Colon (tissue), 2 donors: Measurements from ENCODE around the gene XRCC4.
A peak's percentile ranks its signal among the peaks of the same experiment; 100 is the strongest.
"Not testable (repeated sequence)": the region's sequence is repeated elsewhere in the genome, so short reads cannot be mapped to it uniquely, and the experiment has no call there.

Source experiments
- FAIRE-seq: peaks from 2 replicates; lab custom pipeline; 2012; peaks lifted over from hg19 to GRCh38; lab: Jason Lieb, UNC
- donor health status: control.
- donor health status: control.

XRCC4 gene

GRCh38 chr5:83179966-83180365 is 102.6 kb downstream of the XRCC4 start:
- no peak for FAIRE-seq

- no peak for FAIRE-seq
Observed at GRCh38 chr5:83184534-83184933, 107.2 kb downstream of the XRCC4 start.

GRCh38 chr5:83192947-83193346 is 115.6 kb downstream of the XRCC4 start:
- no peak for FAIRE-seq

DNA sequence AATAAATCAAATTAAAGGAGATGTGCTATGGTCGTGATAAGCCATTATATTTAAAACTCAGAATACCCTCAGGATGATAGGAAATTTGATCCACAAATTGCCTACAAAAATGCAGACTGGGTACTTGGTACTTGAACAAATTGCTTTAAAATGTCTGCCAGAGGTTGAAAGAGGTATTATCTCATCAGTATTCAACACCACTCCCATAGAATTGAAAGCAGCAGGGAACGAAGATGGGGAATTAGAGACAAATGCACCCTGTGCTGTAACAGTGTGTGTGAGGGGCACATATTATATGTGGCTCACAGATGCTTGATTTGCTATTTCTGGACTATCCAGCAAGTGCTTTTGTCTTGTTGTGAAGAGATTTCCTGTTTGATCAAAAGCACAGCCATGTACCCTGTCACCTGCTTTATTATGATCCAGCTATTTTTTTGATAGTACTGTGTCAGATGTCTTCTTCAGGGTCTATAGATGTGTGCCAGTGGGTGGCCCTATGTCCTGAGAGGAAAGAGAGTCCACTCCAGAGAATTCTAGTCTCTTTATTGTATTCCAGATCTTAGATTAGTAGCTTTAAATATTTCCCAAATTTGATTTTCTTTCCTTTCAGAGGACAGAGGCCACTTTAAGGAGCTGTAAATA is 120.1 kb downstream of the XRCC4 start:
- FAIRE-seq, result no peak

DNA sequence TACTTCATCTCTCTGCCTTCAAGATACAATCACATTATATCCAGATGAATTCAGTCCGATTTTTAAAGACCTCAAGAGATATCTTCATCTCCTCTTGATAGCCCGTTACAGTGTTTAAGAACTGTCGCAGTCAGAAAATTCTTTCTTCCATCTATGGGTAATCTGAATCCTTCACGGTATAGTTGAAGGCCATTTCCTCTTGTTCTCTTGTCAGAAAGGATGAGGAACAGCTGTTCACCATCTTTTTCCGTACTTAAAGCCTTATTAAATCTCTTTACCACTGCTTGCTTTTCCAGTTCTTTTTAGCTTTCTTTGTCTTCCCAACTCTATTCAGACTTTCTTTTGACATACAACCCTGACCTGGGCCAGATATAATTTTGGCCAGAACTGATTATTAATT is 121.8 kb downstream of the XRCC4 start:
- no peak for FAIRE-seq

DNA sequence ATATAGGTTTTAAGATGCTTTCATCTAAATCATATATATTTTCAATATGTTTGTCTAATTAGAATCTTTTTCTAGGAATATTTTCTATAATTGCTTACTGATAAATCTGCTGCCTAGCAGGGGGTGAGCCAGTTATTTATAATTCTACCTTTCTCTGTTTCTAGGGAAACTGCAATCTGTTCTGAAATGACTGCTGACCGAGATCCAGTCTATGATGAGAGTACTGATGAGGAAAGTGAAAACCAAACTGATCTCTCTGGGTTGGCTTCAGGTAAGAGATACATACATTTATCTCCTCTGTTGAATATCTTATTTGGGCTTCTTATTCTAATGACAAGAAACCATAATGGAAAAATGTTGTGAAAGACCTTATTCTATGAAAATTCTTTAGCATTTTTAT is 127.3 kb downstream of the XRCC4 start:
- FAIRE-seq, result no peak

DNA sequence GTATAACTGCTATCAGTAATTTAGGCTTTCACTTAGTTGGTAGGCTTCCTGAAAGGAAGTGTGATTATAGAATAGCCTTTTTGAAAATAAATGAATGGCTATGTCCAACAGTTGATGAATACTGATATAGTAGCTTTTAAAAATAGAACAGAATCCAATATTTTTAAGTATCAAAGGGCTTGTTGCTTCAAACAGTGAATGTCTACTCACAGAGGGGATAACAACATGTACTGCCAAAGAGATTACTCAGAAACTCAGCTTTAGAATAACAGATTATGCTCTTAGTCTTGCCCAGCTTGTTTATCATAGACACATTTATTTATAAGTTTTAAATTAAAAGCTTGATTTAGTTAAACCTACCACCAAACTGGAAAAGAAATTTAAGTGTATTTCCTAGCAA is 132.6 kb downstream of the XRCC4 start:
- no peak for FAIRE-seq

GRCh38 chr5:83219077-83219476 is 141.7 kb downstream of the XRCC4 start:
- FAIRE-seq, result no peak

GRCh38 chr5:83219495-83219894 is 142.1 kb downstream of the XRCC4 start:
- FAIRE-seq, result peak; percentile 45

- FAIRE-seq, result no peak
Observed at GRCh38 chr5:83220331-83220730, 143.0 kb downstream of the XRCC4 start.

- FAIRE-seq, result no peak
Observed at GRCh38 chr5:83222906-83223305, 145.6 kb downstream of the XRCC4 start.

DNA sequence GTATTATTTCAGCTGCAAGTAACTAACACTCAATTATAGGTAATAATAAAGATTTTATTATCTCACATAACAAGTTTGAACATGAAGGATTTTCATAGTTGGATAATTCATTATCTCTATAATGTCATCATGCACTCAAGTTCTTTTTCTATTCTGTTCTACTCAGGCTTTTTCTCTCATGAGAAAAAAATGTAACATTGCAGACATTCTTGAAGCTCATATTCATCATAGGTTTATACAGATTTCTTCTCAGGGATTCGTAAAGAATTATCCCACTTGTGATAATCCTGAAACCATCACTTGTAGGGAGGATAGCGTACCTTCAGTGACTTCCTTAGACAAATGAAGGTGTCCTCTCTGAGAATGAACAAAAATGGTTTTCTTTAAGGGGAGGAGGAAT is 150.3 kb downstream of the XRCC4 start:
- no peak for FAIRE-seq

DNA sequence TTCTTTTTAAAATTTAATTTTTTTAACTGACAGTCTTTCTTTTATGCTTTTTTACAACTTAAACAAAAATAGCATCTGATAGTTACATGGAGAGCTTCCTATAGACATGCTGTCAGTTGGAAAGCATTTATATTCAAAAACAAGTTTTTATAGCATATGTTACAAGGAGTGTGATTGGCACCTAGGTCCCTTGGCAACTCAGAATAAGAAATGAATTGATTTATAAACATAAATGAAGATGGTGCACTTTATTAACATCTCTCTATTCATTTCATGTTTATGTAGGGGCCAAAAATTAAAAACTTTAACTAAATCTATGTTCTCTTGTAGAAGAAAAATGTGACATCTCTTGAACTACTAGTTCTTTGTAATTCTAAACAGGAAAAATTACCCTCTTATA is 153.2 kb downstream of the XRCC4 start:
- FAIRE-seq, result no peak

DNA sequence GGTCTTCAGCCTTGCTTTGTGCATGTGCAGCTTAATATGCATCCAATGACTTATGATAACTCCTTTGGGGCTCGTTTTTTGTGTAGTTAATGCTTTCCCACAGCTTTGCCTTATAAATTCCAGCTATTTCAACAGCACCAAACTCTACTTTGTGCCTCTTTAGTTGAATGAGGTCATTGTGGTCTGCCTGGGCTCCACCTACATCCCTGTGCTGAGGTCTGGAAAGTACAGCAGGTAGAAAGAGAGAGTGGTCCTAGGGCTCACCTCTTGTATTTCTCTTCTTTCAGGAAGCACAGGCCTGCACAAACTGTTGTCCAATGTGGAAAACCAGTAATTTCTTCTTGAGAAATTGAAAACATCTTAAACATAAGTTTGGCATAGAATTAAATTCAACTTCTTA is 167.2 kb downstream of the XRCC4 start:
- no peak for FAIRE-seq

DNA sequence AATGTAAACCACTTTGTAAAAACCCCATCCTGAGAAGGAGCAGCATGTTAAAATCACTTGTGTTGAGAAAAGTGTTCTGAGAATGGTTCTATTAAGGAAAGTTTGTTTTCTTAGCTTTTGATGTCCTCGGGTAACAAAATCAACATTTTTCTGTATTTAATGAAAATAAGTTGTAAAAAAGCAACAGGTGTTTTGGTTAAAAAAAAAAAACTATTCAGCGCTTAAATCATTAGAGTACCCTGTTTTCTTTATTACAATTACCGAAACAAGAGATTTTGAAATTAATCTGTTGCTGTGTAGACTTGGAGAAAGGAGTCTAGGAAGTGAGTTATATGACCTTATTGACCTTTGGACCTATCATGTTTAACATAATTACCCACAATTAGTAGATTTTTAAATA is 167.7 kb downstream of the XRCC4 start:
- no peak for FAIRE-seq

GRCh38 chr5:83246071-83246470 is 168.7 kb downstream of the XRCC4 start:
- no peak for FAIRE-seq

DNA sequence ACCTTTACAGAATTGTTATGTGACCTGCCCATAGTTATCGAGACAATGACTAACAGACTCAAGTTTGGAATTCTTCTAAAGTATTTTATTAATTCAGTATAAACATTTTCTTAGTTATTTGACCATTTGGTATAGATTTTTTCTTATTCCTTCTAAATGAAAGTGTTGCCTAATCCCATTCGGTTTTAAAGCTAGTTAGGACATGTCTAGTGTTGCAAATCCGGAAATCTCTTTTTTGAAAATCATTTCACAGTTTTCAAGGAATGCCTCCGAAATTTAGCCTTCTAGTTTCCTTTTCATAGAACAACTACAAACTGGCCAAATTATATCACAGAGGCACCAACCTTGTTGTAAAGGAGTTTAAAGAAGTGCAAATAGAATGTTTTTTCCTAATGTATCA is 171.8 kb downstream of the XRCC4 start:
- no peak for FAIRE-seq

GRCh38 chr5:83251849-83252248 is 174.5 kb downstream of the XRCC4 start:
- no peak for FAIRE-seq

GRCh38 chr5:83253720-83254119 is 176.4 kb downstream of the XRCC4 start:
- no peak for FAIRE-seq

- FAIRE-seq, result no peak
Observed at GRCh38 chr5:83255268-83255667, 177.9 kb downstream of the XRCC4 start.

DNA sequence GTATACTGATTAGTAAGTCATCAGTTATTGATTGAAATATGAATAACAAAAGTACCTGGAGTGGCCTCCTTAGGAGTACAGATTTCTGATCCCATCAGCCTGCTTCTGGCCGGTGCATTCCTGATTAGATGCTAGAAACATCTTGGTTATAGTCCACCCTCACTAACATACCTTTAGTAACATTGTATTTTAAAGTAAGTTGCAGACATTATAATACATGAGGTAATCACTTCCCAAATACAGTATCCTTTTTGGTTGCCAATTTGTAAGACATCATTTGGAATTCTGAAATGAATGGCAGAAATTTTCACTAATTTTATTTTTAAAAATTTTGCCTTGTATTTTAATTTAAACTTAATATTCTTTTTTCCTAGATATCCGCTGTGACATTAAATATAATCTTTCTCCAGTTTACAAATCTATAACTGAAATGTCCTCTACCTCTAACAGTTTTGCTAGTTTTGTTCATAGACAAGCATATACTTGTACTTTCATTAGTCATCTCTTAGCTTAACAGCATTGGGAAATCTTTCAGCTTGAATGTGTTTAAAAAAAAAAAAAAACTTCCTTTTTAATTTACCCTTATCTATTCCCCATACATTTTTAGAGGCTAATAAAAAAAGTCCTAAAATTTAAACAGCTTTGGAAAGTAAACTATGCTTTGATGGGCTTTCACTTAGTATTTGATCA is 178.9 kb downstream of the XRCC4 start:
- FAIRE-seq, result no peak

GRCh38 chr5:83257684-83258083 is 180.3 kb downstream of the XRCC4 start:
- FAIRE-seq, result not testable (repeated sequence)

GRCh38 chr5:83265318-83265717 is 188.0 kb downstream of the XRCC4 start:
- peak; percentile 55 for FAIRE-seq

- no peak for FAIRE-seq
Observed at GRCh38 chr5:83270311-83270710, 193.0 kb downstream of the XRCC4 start.
